IMR-90 (cell line): ENCODE measurements around the gene TRIM24. TPM values are rescaled to one million over a fixed set of nuclear protein-coding genes. Genes with fewer than 3 reads are reported as not detected.

Experiments
- ATAC-seq: fragments of 200-7000 bp; cut with Tn5 transposase; 2 replicates; pipeline ENCODE4 v1.9.1; 2020; ENCODE audit warnings: low read depth, mild to moderate bottlenecking, moderate library complexity
- BruUV-seq: library from RNA; stranded (reverse); fragments of 400-500 nt; replicated peaks from 2 replicates; lab custom pipeline; 2021; lab: Mats Ljungman, UMichigan
- CTCF ChIA-PET: fragments of 300-600 bp; formaldehyde crosslinking; extraction: SDS; loops from one replicate; lab custom pipeline; 2021; ENCODE audit warnings: antibody characterized with exemption; lab: Yijun Ruan, JAX
- POLR2A ChIA-PET: fragments of 300-600 bp; sonication (Branson Sonifier 250); formaldehyde crosslinking; loops from one replicate; lab custom pipeline; 2022; ENCODE audit warnings: antibody characterized with exemption; ENCODE audit not compliant: unreplicated experiment; lab: Charles Lee
- DNase-seq: peaks from one replicate; pipeline ENCODE4 v3.0.0; 2013
- H2AFZ ChIP-seq: replicated peaks from 2 replicates; pipeline ENCODE3; 2013; ENCODE audit warnings: low read length, mild to moderate bottlenecking; ENCODE audit not compliant: poor library complexity
- H2AK5ac ChIP-seq: 2 replicates; pipeline ENCODE4 v1.6.1; 2013; ENCODE audit warnings: low read depth, low read length, inconsistent platforms
- H2AK9ac ChIP-seq: replicated peaks from 2 replicates; pipeline ENCODE3; 2013; ENCODE audit warnings: mild to moderate bottlenecking, low read depth, low read length, moderate library complexity; ENCODE audit not compliant: poor library complexity
- H2BK120ac ChIP-seq: 2 replicates; pipeline ENCODE4 v1.6.1; 2013; ENCODE audit warnings: low read depth, low read length, inconsistent platforms
- H2BK15ac ChIP-seq: 3 replicates; pipeline ENCODE4 v1.6.1; 2013; ENCODE audit warnings: low read depth, low read length, inconsistent platforms
- H2BK20ac ChIP-seq: 2 replicates; pipeline ENCODE4 v1.6.1; 2013; ENCODE audit warnings: low read depth, mild to moderate bottlenecking, inconsistent platforms, low read length, moderate library complexity
- H2BK5ac ChIP-seq: 2 replicates; pipeline ENCODE4 v1.6.1; 2013; ENCODE audit warnings: mild to moderate bottlenecking, low read depth, low read length, inconsistent platforms; ENCODE audit not compliant: poor library complexity, severe bottlenecking
- H3K14ac ChIP-seq: replicated peaks from 2 replicates; pipeline ENCODE4 v1.6.1; 2013; ENCODE audit warnings: low read depth, low read length, inconsistent platforms
- H3K18ac ChIP-seq: 2 replicates; pipeline ENCODE4 v1.6.1; 2013; ENCODE audit warnings: low read depth, low read length, control low read depth
- H3K23ac ChIP-seq: 2 replicates; pipeline ENCODE4 v1.6.1; 2013; ENCODE audit warnings: low read depth, low read length, inconsistent platforms
- H3K27ac ChIP-seq: 2 replicates; pipeline ENCODE4 v1.5.1; 2013; ENCODE audit warnings: mild to moderate bottlenecking, control low read depth, low read length; ENCODE audit not compliant: insufficient read depth
- H3K27me3 ChIP-seq: 2 replicates; pipeline ENCODE4 v1.6.1; 2013; ENCODE audit warnings: low read length; ENCODE audit not compliant: control insufficient read depth, insufficient read depth
- H3K36me3 ChIP-seq: 2 replicates; pipeline ENCODE4 v1.6.1; 2013; ENCODE audit warnings: low read length, mixed read lengths; ENCODE audit not compliant: control insufficient read depth, insufficient read depth
- H3K4ac ChIP-seq: 2 replicates; pipeline ENCODE4 v1.6.1; 2013; ENCODE audit warnings: low read depth, low read length, inconsistent platforms
- H3K4me1 ChIP-seq: 2 replicates; pipeline ENCODE4 v1.6.1; 2013; ENCODE audit warnings: low read length, mixed read lengths; ENCODE audit not compliant: control insufficient read depth, insufficient read depth
- H3K4me2 ChIP-seq: 2 replicates; pipeline ENCODE4 v1.6.1; 2013; ENCODE audit warnings: low read depth, mild to moderate bottlenecking, control low read depth, low read length, moderate library complexity
- H3K4me3 ChIP-seq: 2 replicates; pipeline ENCODE4 v1.5.1; 2013; ENCODE audit warnings: low read depth, mild to moderate bottlenecking, control low read depth, low read length, moderate library complexity; ENCODE audit not compliant: insufficient read depth
- H3K56ac ChIP-seq: 2 replicates; pipeline ENCODE4 v1.6.1; 2013; ENCODE audit warnings: low read length, inconsistent platforms; ENCODE audit not compliant: insufficient read depth; ENCODE audit errors: extremely low read depth
- H3K79me1 ChIP-seq, 2 experiments: 2 replicates each; pipeline ENCODE4 v1.6.1; 2013; ENCODE audit warnings: low read length in 2 of 2, inconsistent platforms in 1 of 2, low read depth in 1 of 2
- H3K9ac ChIP-seq: 2 replicates; pipeline ENCODE4 v1.6.1; 2013; ENCODE audit warnings: low read depth, low read length, control low read depth
- H3K9me1 ChIP-seq: 2 replicates; pipeline ENCODE4 v1.6.1; 2013; ENCODE audit warnings: low read length, inconsistent platforms; ENCODE audit not compliant: insufficient read depth
- H3K9me3 ChIP-seq: 2 replicates; pipeline ENCODE4 v1.6.1; 2013; ENCODE audit warnings: low read length; ENCODE audit not compliant: control insufficient read depth, insufficient read depth
- H4K20me1 ChIP-seq: 2 replicates; pipeline ENCODE4 v1.6.1; 2013; ENCODE audit warnings: low read length, inconsistent platforms; ENCODE audit not compliant: insufficient read depth
- H4K5ac ChIP-seq: 2 replicates; pipeline ENCODE4 v1.6.1; 2013; ENCODE audit warnings: mild to moderate bottlenecking, low read depth, low read length, control low read depth
- H4K8ac ChIP-seq, 2 experiments: 2 replicates each; pipeline ENCODE4 v1.6.1; 2013; ENCODE audit warnings: low read depth in 2 of 2, low read length in 2 of 2, control low read depth in 1 of 2, inconsistent platforms in 1 of 2
- H4K91ac ChIP-seq: 2 replicates; pipeline ENCODE4 v1.6.1; 2013; ENCODE audit warnings: low read depth, low read length, inconsistent platforms; ENCODE audit not compliant: insufficient read depth
- BHLHE40 ChIP-seq: fragments of 150-350 bp; IDR thresholded peaks from 2 replicates; pipeline ENCODE4 v1.6.1; 2016; ENCODE audit warnings: mild to moderate bottlenecking, low read depth, low read length
- CEBPB ChIP-seq: IDR thresholded peaks from 2 replicates; pipeline ENCODE4 v1.6.1; 2012; ENCODE audit warnings: low read depth, low read length, improper control_type of control experiment
- MAFK ChIP-seq: IDR thresholded peaks from 2 replicates; pipeline ENCODE4 v1.6.1; 2012; ENCODE audit warnings: low read depth, low read length, improper control_type of control experiment
- MAZ ChIP-seq: IDR thresholded peaks from 2 replicates; pipeline ENCODE4 v1.6.1; 2012; ENCODE audit warnings: low read depth, mild to moderate bottlenecking, low read length, improper control_type of control experiment, moderate library complexity, borderline replicate concordance
- NFE2L2 ChIP-seq: fragments of 150-350 bp; IDR thresholded peaks from 2 replicates; pipeline ENCODE4 v1.6.1; 2016; ENCODE audit warnings: low read depth, mild to moderate bottlenecking, low read length
- RCOR1 ChIP-seq: IDR thresholded peaks from 2 replicates; pipeline ENCODE4 v1.6.1; 2012; ENCODE audit warnings: mild to moderate bottlenecking, low read length, improper control_type of control experiment; ENCODE audit not compliant: insufficient replicate concordance
- RFX5 ChIP-seq: IDR thresholded peaks from 2 replicates; pipeline ENCODE4 v1.8.0; 2012; ENCODE audit warnings: low read depth, mild to moderate bottlenecking, low read length, moderate library complexity
- WGBS, 2 experiments: methylation state at CpG; one replicate each; pipeline versions ENCODE4 v1.1.5 to v1.1.7; 2013; ENCODE audit warnings: missing lambda C conversion rate in 2 of 2; ENCODE audit not compliant: insufficient read length in 1 of 2; ENCODE audit errors: extremely low coverage in 2 of 2; 5-methylcytosine and 5-hydroxymethylcytosine counted together
- dilution Hi-C: fragments of 300-500 bp; cut with HindIII; formaldehyde crosslinking; loops from one replicate; pipeline ENCODE4 v1.14.3; 2018; ENCODE audit warnings: low sequenced_read_pairs; ENCODE audit not compliant: unreplicated experiment
- in situ Hi-C: fragments of 300-500 bp; cut with MboI; formaldehyde crosslinking; loops from 3 replicates; pipeline ENCODE4 v1.14.3; 2019; ENCODE audit warnings: low sequenced_read_pairs, inconsistent platforms, mixed read lengths
- intact Hi-C: fragments of 100-400 bp; cut with micrococcal nuclease; formaldehyde crosslinking; loops from 2 replicates; pipeline ENCODE4 v1.10.0; 2022
- polyA plus RNA-seq, 3 experiments: library from polyadenylated mRNA; depleted of rRNA; stranded (reverse); fragments of >200 nt; gene quantifications; 2 replicates each; pipeline ENCODE4 v1.2.3, GENCODE V29; 2012; ENCODE audit warnings: low replicate concordance in 1 of 3
- total RNA-seq: library from RNA; depleted of rRNA; stranded (reverse); fragments of >200 nt; gene quantifications from 2 replicates; pipeline ENCODE4 v1.2.3, GENCODE V29; 2012

The TRIM24 gene
- total and polyA plus RNA-seq, 2 of the 4 experiments (the other 2 are of a cell fraction) = 4.1 to 5.7 TPM

DNA sequence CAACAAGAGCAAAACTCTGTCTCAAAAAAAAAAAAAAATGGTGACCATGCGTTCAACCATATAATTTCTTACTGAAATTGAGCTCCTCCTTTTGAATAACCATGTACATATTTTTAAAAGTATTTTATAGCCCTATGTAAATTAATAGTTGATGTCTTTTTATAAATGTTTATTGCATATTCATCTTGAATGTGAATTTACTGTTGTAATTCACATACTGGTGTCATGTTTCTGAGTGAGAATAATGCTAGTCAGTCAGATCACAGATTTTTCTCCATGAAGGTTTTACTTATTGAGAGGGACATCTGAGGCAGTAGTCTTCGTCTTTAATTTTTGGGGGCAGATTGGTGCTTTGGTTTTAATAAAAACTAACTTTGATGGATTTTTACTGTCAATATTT, 128.9 kb downstream of the TRIM24 start:
- Histone ChIP-seq H3K27me3 (no peaks in the 10 kb centered on the region), H3K9me3 (no peaks in the 10 kb centered on the region), H3K79me1 (no peaks in the 10 kb centered on the region), H3K36me3 (no peaks in the 10 kb centered on the region), H3K4me1 (no peaks in the 10 kb centered on the region), H2AK5ac (no peak overlapping the region), H3K18ac (no peak overlapping the region), H4K5ac (no peak overlapping the region), H2AK9ac (no peak overlapping the region), H3K14ac (no peak overlapping the region), H2AFZ (no peak overlapping the region), H3K4ac (no peak overlapping the region), H3K4me2 (no peak overlapping the region), H3K23ac (no peak overlapping the region), H4K20me1 (no peaks in the 10 kb centered on the region), H2BK15ac (no peak overlapping the region), H3K9me1 (no peaks in the 10 kb centered on the region), H3K4me3 (no peak overlapping the region), H3K27ac (no peak overlapping the region), H3K56ac (no peak overlapping the region), H2BK5ac (no peak overlapping the region), H3K9ac (no peak overlapping the region), H2BK120ac (no peak overlapping the region), H2BK20ac (no peak overlapping the region), H4K91ac (no peak overlapping the region), H4K8ac (no peak overlapping the region)
- in situ Hi-C loops (no loop called here), dilution Hi-C loops (no loop called here), intact Hi-C loops (no loop called here)
- ChIA-PET POLR2A (no interaction called here), CTCF (interaction anchor here (0.6 to 1.0 kb wide), 3 partner anchors 13 to 667 kb away, joined by 3 to 5 read pairs (median 4); no protein-coding TSS in a partner anchor)
- DNase-seq (no peak), ATAC-seq (no peak)
- BruUV-seq = no TSS peak
- TF ChIP-seq BHLHE40 = no peak
- no peak for TF ChIP-seq MAZ
- no peak for TF ChIP-seq RFX5
- no peak for TF ChIP-seq NFE2L2
- no peak for TF ChIP-seq MAFK
- TF ChIP-seq CEBPB = no peak
- TF ChIP-seq RCOR1 = no peak
- WGBS, 2 experiments = no CpG with 5 or more reads among the region's 2 CpGs
